Astrocyte of the spinal cord (primary cell): ENCODE measurements around the gene GRIN1.

ENCODE experiments used
- DNase-seq: peaks from one replicate; pipeline ENCODE4 v3.0.0; 2011; ENCODE audit warnings: low read depth, low spot score
- H3K4me3 ChIP-seq: 2 replicates; pipeline ENCODE4 v1.5.1; 2011; ENCODE audit warnings: low read depth, mild to moderate bottlenecking, low read length, moderate library complexity
- CTCF ChIP-seq: IDR thresholded peaks from 2 replicates; pipeline ENCODE4 v1.5.1; 2012; ENCODE audit warnings: low read depth, mild to moderate bottlenecking, low read length, inconsistent platforms
- in situ Hi-C: cut with HindIII; loops from 2 replicates; pipeline ENCODE4 v1.10.0; 2017; ENCODE audit warnings: low sequenced_read_pairs

Gene GRIN1

GRCh38 chr9:137148661-137149060 is 9.7 kb downstream of the GRIN1 start:
- no peak for TF ChIP-seq CTCF
- no peak overlapping the region for H3K4me3 ChIP-seq
- DNase-seq, result no peak
- in situ Hi-C loops, result no loop called here

GRCh38 chr9:137149363-137149762 is 10.4 kb downstream of the GRIN1 start:
- no peak for TF ChIP-seq CTCF
- DNase-seq, result no peak
- in situ Hi-C loops, result no loop called here
- no peak overlapping the region for H3K4me3 ChIP-seq

- no peak for TF ChIP-seq CTCF
- no peak overlapping the region for H3K4me3 ChIP-seq
- no peak for DNase-seq
- in situ Hi-C loops, result no loop called here
Observed at GRCh38 chr9:137149942-137150616, 11.1 kb downstream of the GRIN1 start.

GRCh38 chr9:137150617-137151457 is 11.9 kb downstream of the GRIN1 start:
- no peak overlapping the region for H3K4me3 ChIP-seq
- peak; percentile 33 for DNase-seq
- in situ Hi-C loops, result no loop called here
- no peak for TF ChIP-seq CTCF

GRCh38 chr9:137152844-137153405 is 14.0 kb downstream of the GRIN1 start:
- in situ Hi-C loops, result no loop called here
- no peak overlapping the region for H3K4me3 ChIP-seq
- TF ChIP-seq CTCF, result no peak
- no peak for DNase-seq

- peak overlapping the region; percentile 26 for H3K4me3 ChIP-seq
- in situ Hi-C loops, result no loop called here
- peak; percentile 26 for DNase-seq
- no peak for TF ChIP-seq CTCF
Observed at GRCh38 chr9:137156567-137157375, 17.8 kb downstream of the GRIN1 start.
